GM12801 (cell line): ENCODE data around the gene PLAA.

ENCODE experiments used
- CTCF ChIP-seq: IDR thresholded peaks from one replicate; pipeline ENCODE4 v1.5.1; 2011; ENCODE audit warnings: control low read depth; ENCODE audit not compliant: insufficient read length; ENCODE audit errors: extremely low read depth

PLAA gene

GRCh38 chr9:26956860-26957233 lies 9.8 kb upstream of the PLAA start:
- no peak for TF ChIP-seq CTCF

GRCh38 chr9:26955921-26956859 lies 9.1 kb upstream of the PLAA start, which contains the start of gene IFT74:
Gene IFT74 (plus strand): TSS chr9:26956412. CDS start chr9:26961968, 5,556 bp downstream.
- TF ChIP-seq CTCF: no peak

GRCh38 chr9:26955222-26955903 lies 8.3 kb upstream of the PLAA start:
- TF ChIP-seq CTCF: no peak

- TF ChIP-seq CTCF: no peak
These were observed 7.0 kb upstream of the PLAA start for GRCh38 chr9:26954050-26954508.

- TF ChIP-seq CTCF: no peak
These were observed 4.8 kb upstream of the PLAA start for GRCh38 chr9:26951794-26952193.

- no peak for TF ChIP-seq CTCF
These were observed 3.5 kb upstream of the PLAA start for GRCh38 chr9:26950521-26950920.

GRCh38 chr9:26949637-26950069 lies 2.6 kb upstream of the PLAA start:
- TF ChIP-seq CTCF: no peak
